ENCODE measurements around the gene TSGA10IP.

- TF ChIP-seq CTCF (IDR thresholded peaks at IDR 0.05) = no peak
- TF ChIP-seq POLR2A (IDR thresholded peaks at IDR 0.05; ENCODE audit: low read depth) = no peak
These were observed 1.4 kb downstream of the TSGA10IP start for GRCh38 chr11:65946655-65947054.

Data from esophagus muscularis mucosa (tissue), 3 donors.